Keratinocyte (primary cell): ENCODE results near the gene S100A4. TPM values are rescaled to one million over a fixed set of nuclear protein-coding genes. Genes with fewer than 3 reads are reported as not detected.

ENCODE experiments used
- DNase-seq: peaks from one replicate; pipeline ENCODE4 v3.0.0-alpha.2; 2011; ENCODE audit warnings: low read depth, missing footprints, low spot score
- FAIRE-seq: peaks from 2 replicates; lab custom pipeline; 2011; peaks lifted over from hg19 to GRCh38; lab: Jason Lieb, UNC
- H2AFZ ChIP-seq: 2 replicates; pipeline ENCODE4 v1.6.0; 2012; ENCODE audit warnings: low read length, control low read depth, inconsistent platforms; ENCODE audit not compliant: control insufficient read depth
- H3K27ac ChIP-seq: 2 replicates; pipeline ENCODE4 v1.5.1; 2011; ENCODE audit warnings: low read length; ENCODE audit not compliant: control insufficient read depth, insufficient read depth
- H3K27me3 ChIP-seq: 3 replicates; pipeline ENCODE4 v1.6.0; 2011; ENCODE audit warnings: low read length; ENCODE audit not compliant: control insufficient read depth, insufficient read depth; ENCODE audit errors: extremely low read depth
- H3K36me3 ChIP-seq, 2 experiments: 2 replicates in 1 of 2; 3 replicates in 1 of 2; pipeline ENCODE4 v1.5.1; 2011; ENCODE audit warnings: low read length in 2 of 2, mild to moderate bottlenecking in 1 of 2; ENCODE audit not compliant: control insufficient read depth in 2 of 2, insufficient read depth in 2 of 2; ENCODE audit errors: extremely low read depth in 1 of 2
- H3K4me1 ChIP-seq: 3 replicates; pipeline ENCODE4 v1.5.1; 2011; ENCODE audit warnings: low read length; ENCODE audit not compliant: control insufficient read depth, insufficient read depth; ENCODE audit errors: extremely low read depth
- H3K4me2 ChIP-seq: 3 replicates; pipeline ENCODE4 v1.6.0; 2011; ENCODE audit warnings: low read depth, low read length; ENCODE audit not compliant: control insufficient read depth, insufficient read depth; ENCODE audit errors: extremely low read depth
- H3K4me3 ChIP-seq, 3 experiments: fragments of 200-600 bp in 1 of 3; sonication (generic) in 1 of 3; 2 replicates in 2 of 3; 3 replicates in 1 of 3; pipeline ENCODE4 v1.5.1; 2011 to 2016; ENCODE audit warnings: low read length in 3 of 3, mild to moderate bottlenecking in 3 of 3, control low read depth in 2 of 3, inconsistent platforms in 1 of 3, low read depth in 1 of 3, mixed read lengths in 1 of 3, mixed run types in 1 of 3, moderate library complexity in 1 of 3; ENCODE audit not compliant: control insufficient read depth in 2 of 3, insufficient read depth in 2 of 3; ENCODE audit errors: extremely low read depth in 1 of 3
- H3K79me2 ChIP-seq: 2 replicates; pipeline ENCODE4 v1.6.0; 2012; ENCODE audit warnings: low read length; ENCODE audit not compliant: control insufficient read depth, insufficient read depth
- H3K9ac ChIP-seq: 3 replicates; pipeline ENCODE4 v1.6.0; 2011; ENCODE audit warnings: low read length; ENCODE audit not compliant: control insufficient read depth, insufficient read depth; ENCODE audit errors: extremely low read depth
- H3K9me1 ChIP-seq: 3 replicates; pipeline ENCODE4 v1.6.0; 2011; ENCODE audit warnings: low read length; ENCODE audit not compliant: control insufficient read depth, insufficient read depth; ENCODE audit errors: extremely low read depth
- H3K9me3 ChIP-seq: 2 replicates; pipeline ENCODE4 v1.5.1; 2012; ENCODE audit warnings: low read depth, low read length; ENCODE audit not compliant: control insufficient read depth
- H4K20me1 ChIP-seq: 3 replicates; pipeline ENCODE4 v1.6.0; 2011; ENCODE audit warnings: low read length; ENCODE audit not compliant: control insufficient read depth, insufficient read depth; ENCODE audit errors: extremely low read depth
- CTCF ChIP-seq, 3 experiments: IDR thresholded peaks in 1 of 3; conservative IDR thresholded peaks in 1 of 3; optimal IDR thresholded peaks in 1 of 3; 2 replicates in 2 of 3; 3 replicates in 1 of 3; pipeline versions ENCODE3 to v1.5.1; 2011; ENCODE audit warnings: low read length in 3 of 3, mild to moderate bottlenecking in 3 of 3, moderate library complexity in 2 of 3, control low read depth in 1 of 3, inconsistent platforms in 1 of 3; ENCODE audit not compliant: insufficient read depth in 2 of 3; ENCODE audit errors: extremely low read depth in 1 of 3
- EZH2 ChIP-seq: IDR thresholded peaks from one replicate; pipeline ENCODE4 v1.6.1; 2012; ENCODE audit warnings: inconsistent platforms, mild to moderate bottlenecking, low read length, moderate library complexity
- dilution Hi-C: fragments of 300-500 bp; cut with MboI; formaldehyde crosslinking; loops from one replicate; pipeline ENCODE4 v1.7.0; 2020; ENCODE audit warnings: low sequenced_read_pairs; ENCODE audit not compliant: extremely low pct_ligation_motif_present
- polyA plus RNA-seq, 5 experiments: library from polyadenylated mRNA; depleted of rRNA in 3 of 5; stranded (reverse) in 3 of 5; stranded (forward) in 1 of 5; unstranded in 1 of 5; fragments of >200 nt; gene quantifications; 1 replicate in 1 of 5; 2 replicates in 3 of 5; 3 replicates in 1 of 5; pipeline versions ENCODE4 v1.2.1 to v1.2.3, GENCODE V29; 2011 to 2012; ENCODE audit warnings: missing spikeins in 2 of 5, low read depth in 1 of 5, low replicate concordance in 1 of 5

The S100A4 gene
- polyA plus RNA-seq, 1 donor (not counting 4 experiments of a cell fraction or from before 2014, with no cell fraction given), result 21.4 TPM

- peak overlapping the region; percentile 100 for H3K4me2 ChIP-seq
- H3K9me3 ChIP-seq, result no peaks in the 10 kb centered on the region
- no peaks in the 10 kb centered on the region for H3K9me1 ChIP-seq
- no peak overlapping the region for H2AFZ ChIP-seq
- TF ChIP-seq CTCF (optimal IDR thresholded peaks at IDR 0.05 in 1 of 3, IDR thresholded peaks at IDR 0.05 in 1 of 3, conservative IDR thresholded peaks at IDR 0.05 in 1 of 3; ENCODE audit: extremely low read depth in 1 of 3, insufficient read depth in 2 of 3, low read length in 3 of 3) (no peak), EZH2 (no peak)
- dilution Hi-C loops, result no loop called here
- peaks cover 8% of the 10 kb centered on the region for H4K20me1 ChIP-seq
- peak overlapping the region; percentile 99 for H3K27ac ChIP-seq
- H3K27me3 ChIP-seq, result no peaks in the 10 kb centered on the region
- peak; percentile 9 for FAIRE-seq
- H3K79me2 ChIP-seq, result peaks cover 16% of the 10 kb centered on the region
- H3K9ac ChIP-seq, result peak overlapping the region; percentile 99
- H3K4me1 ChIP-seq, result peaks cover 60% of the 10 kb centered on the region
- H3K4me3 ChIP-seq, result peak overlapping the region; percentile 64 to 100 (median 95)
- peaks cover 2 to 15% of the 10 kb centered on the region in 2 experiments for H3K36me3 ChIP-seq
- DNase-seq, result no peak
Measured at GRCh38 chr1:153534226-153534924, 11.2 kb downstream of the S100A4 start.

GRCh38 chr1:153533689-153534201 is 11.9 kb downstream of the S100A4 start:
- Histone ChIP-seq H3K4me3 (peak overlapping the region; percentile 64 to 100 (median 95)), H3K4me2 (peak overlapping the region; percentile 100), H3K4me1 (peaks cover 57% of the 10 kb centered on the region), H3K79me2 (peaks cover 16% of the 10 kb centered on the region), H3K9ac (peak overlapping the region; percentile 99), H3K27ac (peak overlapping the region; percentile 99), H2AFZ (no peak overlapping the region), H3K9me3 (no peaks in the 10 kb centered on the region), H3K9me1 (no peaks in the 10 kb centered on the region), H4K20me1 (peaks cover 8% of the 10 kb centered on the region), H3K27me3 (no peaks in the 10 kb centered on the region), H3K36me3 (peaks cover 2 to 15% of the 10 kb centered on the region in 2 experiments)
- DNase-seq (peak; percentile 80), FAIRE-seq (peak; percentile 83)
- dilution Hi-C loops, result no loop called here
- TF ChIP-seq CTCF (optimal IDR thresholded peaks at IDR 0.05 in 1 of 3, IDR thresholded peaks at IDR 0.05 in 1 of 3, conservative IDR thresholded peaks at IDR 0.05 in 1 of 3; ENCODE audit: extremely low read depth in 1 of 3, insufficient read depth in 2 of 3, low read length in 3 of 3), result no peak
- no peak for TF ChIP-seq EZH2
